GM19452 (cell line): ENCODE measurements around the gene KRT17.
"Not testable (repeated sequence)": the region's sequence is repeated elsewhere in the genome, so short reads cannot be mapped to it uniquely, and the experiment has no call there.

Experiments
- ATAC-seq: cut with Tn5 transposase; IDR thresholded peaks from one replicate; pipeline ENCODE4 v1.9.1; 2021; ENCODE audit not compliant: unreplicated experiment

Gene KRT17

DNA sequence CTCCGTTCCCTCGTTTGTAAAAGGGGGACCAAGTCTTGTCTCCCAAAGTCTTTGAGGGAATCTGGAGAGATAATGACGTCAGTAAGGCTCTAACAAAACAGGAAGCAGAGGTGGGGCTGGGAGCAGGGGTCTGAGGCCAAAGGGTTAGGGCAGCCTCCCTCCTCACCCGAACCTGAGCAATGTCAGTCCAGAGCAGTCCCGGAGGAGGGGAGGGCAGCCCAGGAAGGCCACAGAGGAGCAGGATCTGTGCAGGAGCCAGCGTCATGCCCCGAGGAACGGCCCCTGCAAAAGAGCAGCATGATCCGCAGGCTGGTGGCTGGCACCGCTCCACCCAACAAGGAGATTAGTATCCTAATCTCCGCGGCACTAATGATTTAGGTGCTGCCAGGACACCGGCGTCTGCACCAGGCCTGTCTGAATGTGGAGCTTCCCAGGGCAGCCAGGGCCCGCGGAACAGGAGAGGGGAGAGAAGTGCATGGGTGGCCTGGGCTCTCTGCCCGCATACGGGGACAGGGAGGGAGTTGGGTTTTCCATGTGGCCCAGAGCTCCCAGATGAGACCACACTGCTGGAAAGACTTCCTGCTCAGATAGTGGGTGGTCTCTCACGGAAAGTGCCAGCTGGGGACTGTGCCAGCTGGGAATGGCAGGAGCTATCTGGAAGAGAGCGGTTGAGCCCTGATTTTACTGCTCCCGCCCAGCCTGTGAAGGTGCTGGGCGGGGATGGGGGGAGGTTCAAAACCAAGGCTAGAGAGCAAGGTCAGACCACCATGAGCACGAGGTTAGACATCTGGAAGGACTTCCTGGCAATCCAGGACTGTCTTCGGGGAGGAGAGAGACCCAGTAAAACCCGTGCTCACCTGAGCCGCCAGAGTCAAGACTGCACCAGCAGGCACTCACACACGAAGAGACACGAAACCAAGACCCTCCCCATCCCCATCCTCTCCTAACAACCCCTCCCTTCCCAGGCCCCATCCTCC is 11.0 kb upstream of the KRT17 start:
- no peak for ATAC-seq

DNA sequence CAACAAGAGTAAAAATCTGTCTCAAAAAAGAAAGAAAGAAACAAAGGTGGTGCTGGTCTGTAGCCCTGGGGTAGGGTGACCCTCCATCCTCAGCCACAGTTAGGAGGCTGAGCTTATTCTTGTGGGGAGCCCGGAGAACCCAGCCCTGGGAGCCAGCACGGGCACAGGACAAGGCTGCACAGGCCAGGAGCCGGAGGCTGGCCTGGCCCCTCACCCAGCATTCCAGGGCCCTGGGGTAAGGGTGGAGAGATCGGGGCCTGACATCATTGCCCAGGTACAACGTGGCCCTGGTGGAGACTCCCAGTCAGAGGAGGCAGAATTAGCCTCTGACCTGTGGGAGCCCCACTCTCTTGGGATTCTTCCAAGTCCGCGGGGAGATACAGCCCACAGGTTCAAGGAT is 10.3 kb upstream of the KRT17 start:
- ATAC-seq: no peak

DNA sequence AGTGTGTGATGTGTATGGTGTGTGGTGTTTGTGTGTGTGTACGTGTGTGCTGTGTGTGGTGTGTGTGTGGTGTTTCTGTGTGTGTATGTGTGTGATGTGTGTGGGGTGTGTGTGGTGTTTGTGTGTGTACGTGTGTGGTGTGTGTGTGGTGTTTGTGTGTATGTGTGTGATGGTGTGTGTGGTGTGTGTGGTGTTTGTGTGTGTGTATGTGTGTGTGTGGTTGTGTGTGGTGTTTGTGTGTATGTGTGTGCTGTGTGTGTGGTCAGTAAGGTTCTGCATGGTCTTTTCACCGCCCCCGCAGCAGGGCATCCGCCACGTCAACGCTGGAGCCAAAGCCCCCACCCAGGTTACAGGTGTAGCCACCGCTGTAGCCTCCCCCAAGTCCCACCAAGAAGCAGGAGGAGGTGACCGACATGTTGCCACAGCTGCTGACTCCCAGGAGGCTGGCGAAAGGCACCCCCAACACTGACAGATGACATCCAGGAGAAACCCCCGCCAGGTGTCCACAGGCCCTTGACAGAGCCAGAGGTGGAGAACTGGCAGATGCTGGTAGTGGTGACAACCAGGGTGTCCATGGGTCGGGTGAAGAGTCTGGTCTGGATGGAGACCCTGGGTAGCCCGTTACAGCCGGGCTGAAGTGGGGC is 9.3 kb upstream of the KRT17 start:
- ATAC-seq: no peak

DNA sequence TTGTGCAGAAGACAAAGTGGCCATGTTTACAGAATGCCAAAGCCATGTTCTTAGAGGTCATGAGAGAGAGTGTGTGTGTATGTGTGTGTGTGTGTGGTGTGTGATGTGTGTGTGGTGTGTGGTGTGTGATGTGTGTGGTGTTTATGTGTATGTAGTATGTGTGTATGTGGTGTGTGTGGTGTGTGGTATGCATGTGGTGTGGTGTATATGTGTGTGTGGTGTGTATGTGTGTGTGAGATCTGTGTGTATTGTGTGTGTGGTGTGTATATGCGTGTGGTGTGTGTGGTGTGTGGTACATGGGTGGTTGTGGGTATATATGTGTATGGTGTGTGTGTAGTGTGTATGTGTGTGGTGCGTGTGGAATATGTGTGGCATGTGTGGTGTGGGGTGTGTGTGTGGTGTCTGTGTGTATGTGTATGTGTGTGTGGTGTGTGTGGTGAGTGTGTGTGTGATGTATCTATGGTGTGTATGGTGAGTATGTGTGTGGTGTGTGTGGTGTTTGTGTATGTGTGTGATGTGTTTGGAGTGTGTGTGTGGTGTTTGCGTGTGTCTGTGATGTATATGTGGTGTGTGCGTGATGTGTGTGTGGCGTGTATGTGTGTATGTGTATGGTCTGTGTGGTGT is 8.2 kb upstream of the KRT17 start:
- no peak for ATAC-seq

DNA sequence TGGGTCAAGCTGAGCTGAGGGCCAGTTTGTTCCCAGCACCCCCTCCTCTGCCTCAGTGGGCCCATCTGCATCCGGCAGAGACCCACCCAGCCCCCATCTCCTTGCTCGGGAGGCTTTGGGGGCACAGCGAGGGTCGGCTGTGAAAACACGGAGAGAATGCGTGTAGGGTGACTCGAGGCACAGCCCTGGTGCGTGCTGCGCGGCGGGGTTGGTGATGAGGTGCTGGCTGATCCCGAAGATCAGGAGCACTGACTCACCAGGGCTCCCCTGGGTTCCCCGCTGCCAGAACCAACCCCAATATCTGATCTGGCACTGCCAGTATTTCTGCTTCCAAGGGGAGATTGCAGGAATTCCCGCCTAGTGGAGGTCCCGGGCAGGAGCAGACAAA is 7.5 kb upstream of the KRT17 start:
- no peak for ATAC-seq

DNA sequence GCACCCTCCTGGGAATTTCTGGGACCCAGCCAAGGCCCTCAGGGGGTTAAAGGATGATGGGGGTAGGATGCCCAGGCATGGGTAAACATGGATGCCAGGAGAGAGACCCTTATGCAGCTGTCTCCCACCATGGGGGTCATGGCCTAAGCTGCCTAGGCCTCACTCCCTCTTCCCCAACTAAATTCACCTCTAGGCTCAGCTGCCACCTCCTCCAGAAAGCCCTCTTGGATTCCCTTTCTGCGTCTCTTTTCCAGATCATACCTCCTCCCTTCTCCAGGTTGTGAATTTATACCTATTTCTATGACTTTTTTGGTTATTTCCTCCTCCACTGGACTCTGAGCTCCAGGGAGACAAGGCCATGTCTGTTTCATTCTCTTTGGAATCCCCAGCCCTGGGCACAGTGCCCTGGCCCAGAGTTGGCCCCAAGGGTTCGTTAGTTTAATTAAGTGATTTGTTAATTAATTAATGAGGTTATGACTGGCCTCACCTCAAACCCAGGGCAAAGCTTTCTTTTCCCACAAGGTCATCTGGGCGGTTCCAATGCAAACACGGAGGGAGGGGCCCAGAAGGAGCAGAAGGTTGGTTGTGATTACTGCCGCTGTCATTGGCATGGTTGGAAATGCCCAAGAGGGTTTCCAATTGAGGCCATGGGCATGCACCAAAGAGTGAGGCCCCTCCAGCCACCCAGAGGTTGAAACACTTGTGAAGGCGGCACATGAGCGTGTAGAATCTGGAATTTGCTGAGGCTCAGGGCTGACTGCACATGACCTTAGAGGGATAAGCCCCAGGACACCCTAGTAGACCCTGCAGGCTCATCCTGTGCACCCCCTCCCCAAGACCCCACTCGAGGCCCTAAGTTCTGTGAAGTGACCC is 6.9 kb upstream of the KRT17 start:
- ATAC-seq: no peak

DNA sequence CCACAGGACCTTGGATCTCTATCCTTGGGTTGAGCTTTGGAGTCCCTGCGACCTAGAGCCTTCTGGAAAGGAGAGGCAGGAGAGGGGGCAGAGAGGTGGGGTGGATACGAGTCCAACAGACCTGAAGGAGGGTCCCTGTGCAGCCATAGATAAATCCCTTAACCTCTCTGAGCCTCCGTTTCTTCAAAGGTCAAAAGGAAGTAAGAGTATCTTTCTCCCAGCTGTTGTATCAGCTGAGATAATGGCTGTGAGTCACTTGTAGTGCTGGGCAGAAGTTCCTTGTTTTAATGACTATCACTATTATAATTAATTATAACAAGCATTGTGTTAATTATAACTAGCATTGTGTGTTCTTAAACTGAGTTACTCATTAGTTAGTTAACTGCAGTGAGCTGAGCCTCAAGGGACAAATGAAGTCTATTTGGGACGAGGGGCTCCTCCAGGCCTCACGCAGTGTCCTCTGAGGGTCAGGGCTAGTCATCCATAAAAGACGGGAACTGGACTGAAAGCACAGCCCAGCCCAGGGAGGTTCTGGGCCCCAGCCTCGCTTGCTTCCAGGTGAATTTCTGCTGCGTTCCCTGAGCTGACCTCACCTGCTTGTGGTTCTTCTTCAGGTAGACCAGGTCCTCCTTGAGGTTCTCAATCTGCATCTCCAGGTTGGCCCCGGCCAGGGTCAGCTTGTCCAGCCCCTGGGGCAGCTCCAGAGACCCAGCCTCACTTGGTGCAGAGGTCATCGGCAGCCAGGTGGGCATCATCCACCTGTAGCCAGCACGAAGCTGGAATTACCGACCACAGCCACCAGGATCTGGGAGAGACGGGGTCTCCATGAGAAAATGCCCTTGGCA is 5.7 kb upstream of the KRT17 start:
- no peak for ATAC-seq

DNA sequence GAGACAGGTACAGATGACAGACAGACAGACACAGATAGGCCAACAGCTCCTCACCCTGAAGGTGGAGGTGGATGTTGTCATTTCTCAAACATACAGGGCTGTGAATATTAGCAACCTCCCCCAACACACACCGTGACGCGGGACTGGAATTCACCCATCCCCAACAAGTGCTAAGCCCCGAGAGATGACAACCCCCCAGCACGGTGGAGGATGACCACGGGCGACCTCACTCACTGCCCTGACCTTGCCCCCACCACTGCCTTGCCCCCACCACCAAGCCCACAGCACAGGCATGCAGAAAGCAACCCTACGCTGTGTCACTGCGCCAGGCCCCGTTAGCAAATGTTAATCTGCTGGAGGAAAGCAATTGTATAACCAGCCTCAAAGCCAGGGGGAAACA is 4.9 kb upstream of the KRT17 start:
- ATAC-seq: no peak

DNA sequence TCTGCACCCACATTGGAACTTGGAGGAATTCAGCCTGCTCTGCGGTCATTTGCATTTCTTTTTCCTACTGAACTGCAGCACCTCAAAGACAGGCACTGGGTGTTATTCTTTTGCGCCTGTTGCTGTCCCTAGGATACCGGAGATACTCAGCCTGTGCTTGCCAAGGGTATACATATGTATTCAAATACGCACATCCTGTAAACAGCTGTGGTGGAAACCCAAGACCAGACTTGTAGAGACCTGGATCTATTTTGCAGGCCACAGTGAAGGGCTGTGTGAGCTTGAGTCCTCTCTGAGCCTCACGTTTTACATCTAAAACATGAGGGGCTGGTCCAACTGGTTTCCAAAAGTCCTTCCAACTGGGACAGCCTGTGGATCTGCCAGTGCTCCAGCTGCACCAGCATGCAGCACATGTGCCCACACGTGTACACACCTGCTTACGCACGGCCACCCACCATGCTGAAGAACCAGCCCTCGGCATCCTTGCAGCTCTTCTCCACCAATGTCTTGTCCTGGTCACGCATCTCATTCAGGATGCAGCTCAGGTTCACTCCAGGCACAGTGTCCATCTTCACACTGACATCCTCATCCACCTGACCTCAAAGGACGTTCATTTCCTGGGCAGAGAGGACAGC is 4.4 kb upstream of the KRT17 start:
- not testable (repeated sequence) for ATAC-seq

DNA sequence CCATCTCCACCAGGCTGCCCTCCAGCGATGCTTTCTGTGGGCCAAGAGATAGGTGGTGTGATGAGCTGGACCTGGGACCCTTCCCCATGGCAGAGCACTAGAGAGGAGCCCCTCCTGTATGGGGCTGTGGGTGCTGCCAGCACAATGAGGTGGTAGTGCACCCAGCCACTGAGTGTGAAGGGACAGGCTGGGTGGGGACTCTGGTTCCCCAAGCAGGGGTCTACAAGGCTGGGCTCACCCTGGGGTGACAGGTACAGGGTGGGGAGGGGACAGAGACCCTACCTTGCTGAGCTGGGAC is 3.6 kb upstream of the KRT17 start:
- not testable (repeated sequence) for ATAC-seq

DNA sequence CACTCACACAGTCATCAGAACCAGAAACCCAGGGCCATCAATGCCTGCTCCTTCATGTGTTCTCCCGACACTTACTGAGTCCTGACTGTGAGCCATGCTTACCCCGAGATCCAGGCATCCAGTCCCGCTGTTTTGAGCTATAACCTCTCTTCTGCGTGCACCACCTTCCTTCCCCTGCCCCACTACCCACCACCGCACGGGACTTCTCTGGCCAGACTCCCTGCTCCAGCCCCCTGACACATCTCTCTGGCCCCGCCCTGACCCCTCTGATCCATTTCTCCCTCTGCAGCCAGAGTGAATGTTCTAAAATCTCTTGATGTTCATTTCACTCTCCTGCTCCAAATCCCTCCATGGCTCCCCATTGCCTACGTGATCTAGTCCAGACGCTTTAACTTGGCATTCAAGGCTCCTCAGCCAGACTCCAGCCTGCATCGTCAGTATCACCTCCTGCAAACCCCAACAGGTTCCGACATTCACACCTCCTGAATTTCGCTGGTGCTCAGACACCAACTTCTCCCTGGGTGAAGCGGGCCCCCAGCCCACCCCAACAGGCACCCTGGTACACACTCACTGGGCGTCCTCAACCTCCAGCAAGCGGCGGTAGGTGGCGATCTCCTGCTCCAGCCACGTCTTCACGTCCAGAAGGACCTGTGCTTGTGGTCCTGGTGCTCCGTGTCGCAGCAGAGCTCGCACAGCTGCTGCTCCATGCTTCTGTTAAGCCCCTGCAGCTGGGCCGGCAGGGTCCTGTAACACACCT is 3.1 kb upstream of the KRT17 start:
- no peak for ATAC-seq

DNA sequence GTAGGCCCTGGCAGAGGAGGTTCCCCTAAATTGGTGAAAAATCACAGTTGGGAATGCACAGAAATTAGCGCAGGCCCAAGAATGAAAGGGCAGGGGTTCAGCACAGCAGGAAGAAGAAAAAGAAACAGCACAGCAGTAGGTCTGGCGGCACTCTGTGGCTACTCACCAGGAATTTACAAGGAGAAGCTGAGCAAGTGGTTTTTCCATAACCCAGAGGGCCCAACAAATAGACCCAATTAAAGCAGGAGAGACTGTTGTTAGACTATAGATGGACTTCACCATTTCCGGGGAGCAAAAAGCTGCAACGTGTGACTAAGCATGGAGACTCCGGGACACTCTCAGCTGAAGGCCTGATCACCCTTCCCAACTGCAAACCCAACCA is 2.5 kb upstream of the KRT17 start:
- not testable (repeated sequence) for ATAC-seq

DNA sequence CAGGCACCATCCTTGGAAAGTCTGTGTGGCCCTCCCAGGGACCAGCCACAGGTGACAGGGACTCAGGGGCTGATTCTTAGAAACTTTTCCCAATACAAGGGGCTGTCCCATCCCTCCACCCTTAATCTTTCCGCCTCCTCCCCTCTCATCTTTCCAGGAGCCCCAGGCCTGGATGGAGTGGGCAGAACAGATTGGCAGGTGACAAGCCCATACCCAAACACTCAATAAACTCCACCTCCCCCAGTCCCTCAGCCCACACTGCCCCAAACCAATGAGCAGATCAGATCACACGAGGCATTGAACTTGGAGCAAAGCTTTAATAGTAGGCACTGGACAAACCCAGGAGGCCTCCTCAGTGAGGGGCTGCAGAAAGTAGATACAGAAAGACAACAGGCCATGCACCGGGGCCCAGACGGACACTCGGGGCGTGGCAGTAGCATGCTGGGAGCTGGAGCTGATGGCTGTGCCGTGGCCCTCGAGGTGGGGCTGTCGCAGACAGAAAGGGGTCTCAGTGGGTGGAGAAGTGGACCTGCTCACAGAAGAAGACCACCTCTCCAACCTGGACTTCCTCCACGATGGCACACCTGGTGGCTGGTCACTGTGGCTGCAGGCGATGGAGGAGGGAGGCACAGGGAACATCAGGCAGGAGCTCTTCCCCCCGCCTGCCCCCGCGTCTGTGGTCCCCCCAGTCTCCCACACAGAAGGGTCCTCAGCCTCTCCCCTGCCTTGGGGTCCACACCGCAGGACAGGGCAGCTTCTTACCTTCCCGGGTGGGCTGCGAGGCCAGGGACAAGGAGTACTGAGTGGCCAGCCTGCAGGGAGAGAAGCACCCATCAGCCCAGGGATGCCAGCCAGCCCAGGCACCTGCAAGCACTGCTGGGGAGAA is 1.9 kb upstream of the KRT17 start:
- not testable (repeated sequence) for ATAC-seq

DNA sequence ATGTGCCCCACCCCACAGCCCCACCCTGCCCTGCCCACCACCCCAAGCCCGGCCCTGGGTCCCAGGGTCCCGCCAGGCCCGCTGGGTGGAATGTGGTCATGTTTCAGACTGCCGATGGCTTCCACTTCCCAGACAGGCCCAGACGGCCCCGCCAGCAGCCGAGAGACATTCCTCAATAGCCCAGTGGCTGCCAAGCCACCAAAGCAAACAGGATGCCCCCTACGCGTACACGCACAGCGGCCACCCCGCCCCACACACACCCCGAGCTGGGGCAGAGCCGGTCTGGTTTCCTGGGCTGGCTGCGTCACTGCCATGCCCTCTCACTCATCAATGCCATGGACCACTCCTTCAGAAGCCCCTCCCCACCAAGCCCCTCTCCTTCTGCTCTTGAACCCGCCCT is 1.2 kb upstream of the KRT17 start:
- no peak for ATAC-seq

DNA sequence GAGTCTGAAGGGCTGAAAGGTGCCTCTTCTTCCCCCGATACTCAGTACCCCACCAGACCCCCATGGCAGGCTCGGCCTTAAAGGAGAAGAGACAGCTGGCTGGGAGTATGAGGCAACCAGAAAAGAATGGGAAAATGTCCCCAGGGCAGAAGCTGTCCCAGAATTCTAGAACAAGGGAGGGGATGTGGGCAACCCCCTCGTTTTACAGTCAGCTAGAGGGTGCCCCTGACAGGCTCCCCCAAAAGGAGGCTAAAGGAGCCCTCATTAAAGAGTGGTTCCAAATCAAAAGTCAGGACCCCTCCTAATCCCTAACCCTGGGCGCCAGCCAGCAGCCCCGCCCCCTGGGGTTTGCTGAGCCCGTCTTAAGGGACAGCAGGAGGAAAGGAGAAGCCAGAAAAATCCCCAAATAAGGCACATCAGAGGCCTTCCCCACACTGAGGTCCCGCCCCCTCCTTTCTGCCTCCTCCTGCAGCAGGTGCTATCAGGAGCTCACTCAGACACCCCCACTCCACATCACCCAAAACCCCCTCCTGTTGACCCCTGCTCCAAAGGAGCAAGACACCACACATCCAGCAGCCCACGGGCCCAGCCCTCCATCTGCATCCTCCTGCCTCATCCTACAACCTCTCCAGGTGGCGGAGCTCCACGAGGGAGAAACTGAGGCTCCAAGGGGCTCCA is 1.1 kb downstream of the KRT17 start:
- ATAC-seq: not testable (repeated sequence)

DNA sequence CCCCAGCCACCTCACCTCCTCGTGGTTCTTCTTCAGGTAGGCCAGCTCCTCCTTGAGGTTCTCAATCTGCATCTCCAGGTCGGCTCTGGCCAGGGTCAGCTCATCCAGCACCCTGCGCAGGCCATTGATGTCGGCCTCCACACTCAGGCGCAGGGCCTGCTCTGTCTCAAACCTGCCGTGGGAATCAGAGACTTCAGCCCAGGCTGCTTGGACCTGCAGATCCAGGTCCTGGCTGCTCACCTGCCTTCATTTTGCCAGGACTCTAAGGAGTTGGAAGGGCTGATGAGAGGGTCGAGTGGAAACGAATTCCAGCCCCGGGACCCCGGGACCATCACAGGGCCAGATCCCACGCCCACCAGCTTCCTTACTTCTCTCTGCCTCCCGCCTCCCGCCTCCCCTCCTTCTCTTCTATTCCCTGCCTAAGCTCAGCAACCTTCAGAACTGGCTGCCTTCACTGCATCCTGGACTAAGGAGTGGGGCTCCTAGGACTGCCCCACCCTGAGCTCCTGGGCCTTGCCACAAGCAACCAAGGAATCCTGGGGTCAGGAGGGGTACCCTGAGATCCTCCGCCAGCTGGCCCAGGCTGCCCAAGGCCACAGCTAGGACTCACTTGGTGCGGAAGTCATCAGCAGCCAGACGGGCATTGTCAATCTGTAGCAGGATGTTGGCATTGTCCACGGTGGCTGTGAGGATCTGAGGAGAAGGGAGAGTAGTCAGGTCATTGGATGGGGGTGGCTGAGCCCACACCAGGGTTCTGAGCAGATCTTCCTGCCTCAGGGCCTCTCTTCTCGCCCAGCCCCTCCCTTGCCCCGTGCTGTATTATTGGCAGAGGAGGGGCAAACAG is 1.8 kb downstream of the KRT17 start:
- ATAC-seq: not testable (repeated sequence)

DNA sequence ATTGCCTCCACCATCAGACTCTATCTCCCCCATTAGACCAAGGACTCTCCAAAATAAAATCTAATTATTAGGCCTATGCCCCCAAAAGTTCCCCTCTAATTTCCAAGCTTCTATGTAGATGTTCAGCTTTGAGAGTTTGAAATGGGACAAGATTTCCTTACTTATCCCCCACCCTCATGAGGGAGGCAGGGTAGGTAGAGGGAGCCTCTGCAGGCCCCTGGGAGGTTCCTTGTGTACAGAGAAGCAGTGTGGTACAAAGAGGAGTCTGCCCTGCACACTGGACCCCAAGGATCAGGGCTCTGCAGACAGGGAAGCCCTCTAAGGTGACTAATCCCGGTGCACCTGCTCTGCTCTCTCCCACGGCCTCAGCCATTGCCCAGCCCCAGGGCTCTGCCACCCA is 2.5 kb downstream of the KRT17 start:
- ATAC-seq: no peak
